K562 (cell line): ENCODE measurements around the gene SFTPB. TPM values are rescaled to one million over a fixed set of nuclear protein-coding genes. Genes with fewer than 3 reads are reported as not detected.

Source experiments
- ATAC-seq: fragments of 200-7000 bp; cut with Tn5 transposase; 3 replicates; pipeline ENCODE4 v1.9.1; 2020; ENCODE audit warnings: moderate library complexity
- BruUV-seq: library from RNA; stranded (reverse); fragments of 400-500 nt; replicated peaks from 2 replicates; lab custom pipeline; 2021; lab: Mats Ljungman, UMichigan
- CTCF ChIA-PET: fragments of 300-600 bp; formaldehyde crosslinking; extraction: SDS; loops from one replicate; lab custom pipeline; 2021; ENCODE audit warnings: low intra/inter-chr PET ratio; lab: Yijun Ruan, JAX
- POLR2A ChIA-PET: fragments of 300-600, 350-650 bp; sonication (Branson Sonifier 250); formaldehyde crosslinking; extraction: SDS; loops from one replicate; lab custom pipeline; 2021; ENCODE audit warnings: antibody characterized with exemption, inconsistent platforms; lab: Yijun Ruan, JAX
- DNase-seq, 4 experiments: peaks; one replicate each; pipeline versions ENCODE4 v3.0.0 to v3.0.0-alpha.2; 2011 to 2018; ENCODE audit warnings: low spot score in 3 of 4, mixed read lengths in 3 of 4; ENCODE audit errors: extremely low read depth in 1 of 4
- FAIRE-seq: peaks from 2 replicates; lab custom pipeline; 2011; peaks lifted over from hg19 to GRCh38; lab: Jason Lieb, UNC
- H2AFZ ChIP-seq: 2 replicates; pipeline ENCODE4 v1.6.0; 2011; ENCODE audit warnings: low read depth, low read length, control low read depth, inconsistent platforms
- H3K27ac ChIP-seq: fragments of 200-600 bp; 3 replicates; pipeline ENCODE4 v1.8.0; 2011; ENCODE audit warnings: low read depth, mild to moderate bottlenecking, control low read depth, inconsistent platforms, low read length, moderate library complexity, mixed read lengths; ENCODE audit errors: extremely low read depth
- H3K27me3 ChIP-seq, 2 experiments: fragments of 300-600 bp in 1 of 2; 2 replicates in 1 of 2; 3 replicates in 1 of 2; pipeline versions ENCODE4 v1.6.0 to v1.8.0; 2011; ENCODE audit warnings: inconsistent platforms in 2 of 2, low read length in 2 of 2, mild to moderate bottlenecking in 1 of 2, mixed read lengths in 1 of 2, moderate library complexity in 1 of 2; ENCODE audit not compliant: control insufficient read depth in 2 of 2, insufficient read depth in 2 of 2
- H3K36me3 ChIP-seq: fragments of 300-600 bp; 3 replicates; pipeline ENCODE4 v1.8.0; 2011; ENCODE audit warnings: mild to moderate bottlenecking, low read length, inconsistent platforms; ENCODE audit not compliant: control insufficient read depth, insufficient read depth
- H3K4me1 ChIP-seq, 2 experiments: fragments of 200-600 bp in 1 of 2; replicated peaks in 1 of 2; 2 replicates in 1 of 2; 3 replicates in 1 of 2; pipeline versions ENCODE4 v1.5.1 to v1.8.0; 2011; ENCODE audit warnings: inconsistent platforms in 2 of 2, low read length in 2 of 2, mild to moderate bottlenecking in 1 of 2, mixed read lengths in 1 of 2, moderate library complexity in 1 of 2; ENCODE audit not compliant: control insufficient read depth in 2 of 2, insufficient read depth in 2 of 2
- H3K4me2 ChIP-seq: 2 replicates; pipeline ENCODE4 v1.6.1; 2011; ENCODE audit warnings: low read length, control low read depth, inconsistent platforms, mixed read lengths; ENCODE audit not compliant: insufficient read depth
- H3K4me3 ChIP-seq: fragments of 200-600 bp; sonication (generic), shearing (Covaris generic); 2 replicates; pipeline ENCODE4 v1.5.1; 2016; ENCODE audit warnings: control low read depth, inconsistent platforms
- H3K79me2 ChIP-seq: fragments of 200-600 bp; 3 replicates; pipeline ENCODE4 v1.8.0; 2011; ENCODE audit warnings: low read length, inconsistent platforms; ENCODE audit not compliant: control insufficient read depth, insufficient read depth
- H3K9ac ChIP-seq, 2 experiments: 2 replicates each; pipeline versions ENCODE4 v1.6.0 to v1.6.1; 2011; ENCODE audit warnings: low read depth in 2 of 2, low read length in 2 of 2, control low read depth in 1 of 2, inconsistent platforms in 1 of 2, mild to moderate bottlenecking in 1 of 2, mixed read lengths in 1 of 2; ENCODE audit not compliant: insufficient read depth in 1 of 2
- H3K9me1 ChIP-seq: one replicate; pipeline ENCODE4 v1.6.0; 2011; ENCODE audit warnings: inconsistent platforms, mild to moderate bottlenecking, low read length, moderate library complexity; ENCODE audit not compliant: control insufficient read depth, insufficient read depth
- H3K9me3 ChIP-seq: replicated peaks from 2 replicates; pipeline ENCODE4 v1.5.1; 2011; ENCODE audit warnings: low read depth, low read length, inconsistent platforms; ENCODE audit not compliant: control insufficient read depth, insufficient read depth
- H4K20me1 ChIP-seq: replicated peaks from 2 replicates; pipeline ENCODE4 v1.6.1; 2011; ENCODE audit warnings: low read length, inconsistent platforms, mixed read lengths; ENCODE audit not compliant: control insufficient read depth, insufficient read depth
- CEBPB ChIP-seq: fragments of 450-650 bp; IDR thresholded peaks from 2 replicates; pipeline ENCODE4 v1.6.1; 2016; ENCODE audit warnings: missing genetic modification characterization, missing compliant biosample characterization
- CEBPG ChIP-seq, 3 experiments: fragments of 200-800 bp in 1 of 3; sonication (Bioruptor generic) in 1 of 3; sonication (generic) in 1 of 3; formaldehyde crosslinking in 1 of 3; IDR thresholded peaks in 2 of 3; conservative IDR thresholded peaks in 1 of 3; 2 replicates each; pipeline versions ENCODE4 v1.6.1 to v1.8.0; 2016 to 2022; ENCODE audit warnings: missing compliant biosample characterization in 2 of 3, missing genetic modification characterization in 2 of 3, mild to moderate bottlenecking in 1 of 3, missing genetic modification reagents in 1 of 3
- CXXC5 ChIP-seq: fragments of 250-450 bp; sonication (Bioruptor Pico); IDR thresholded peaks from 2 replicates; pipeline ENCODE4 v1.8.0; 2022; ENCODE audit warnings: inconsistent platforms, mild to moderate bottlenecking, moderate library complexity
- MTF1 ChIP-seq: fragments of 250-450 bp; sonication (Bioruptor Pico); IDR thresholded peaks from 2 replicates; pipeline ENCODE4 v1.9.0; 2021; ENCODE audit warnings: moderate library complexity, mild to moderate bottlenecking, inconsistent platforms, borderline replicate concordance
- WGBS: fragments of 100-300 bp; shearing (Covaris generic); methylation state at CpG from one replicate; pipeline ENCODE4 v1.1.6; 2016; ENCODE audit warnings: low coverage, mixed read lengths; ENCODE audit not compliant: insufficient coverage; ENCODE audit errors: missing lambda C conversion rate; 5-methylcytosine and 5-hydroxymethylcytosine counted together
- in situ Hi-C: fragments of 300-500 bp; cut with MboI; formaldehyde crosslinking; loops from 4 replicates; pipeline ENCODE4 v1.15.0; 2018; ENCODE audit warnings: inconsistent platforms, mixed read lengths
- intact Hi-C: fragments of 100-400 bp; cut with micrococcal nuclease; formaldehyde crosslinking; loops from 2 replicates; pipeline ENCODE4 v1.14.2; 2022
- polyA plus RNA-seq, 8 experiments: library from polyadenylated mRNA; depleted of rRNA in 4 of 8; stranded (reverse) in 5 of 8; unstranded in 3 of 8; fragments of >200 nt; fragmentation: Nextera tagmentation in 2 of 8; fragmentation: Illumina TruSeq in 1 of 8; extraction: Ambion mirVana in 2 of 8; extraction: Trizol in 1 of 8; gene quantifications; 2 replicates each; pipeline versions ENCODE4 v1.2.1 to v1.2.3, GENCODE V29; 2011 to 2014; ENCODE audit warnings: inconsistent platforms in 1 of 8, missing spikeins in 1 of 8
- total RNA-seq, 7 experiments: library from RNA; depleted of rRNA in 6 of 7; stranded (reverse); fragments of >200 nt in 6 of 7; fragmentation: Illumina TruSeq in 2 of 7; extraction: Trizol in 2 of 7; gene quantifications; 2 replicates each; pipeline versions ENCODE4 v1.2.1 to v1.2.3, GENCODE V29; 2011 to 2021; ENCODE audit warnings: low replicate concordance in 1 of 7
- TF ChIP-seq, protein P1 (sequence below): fragments of 450-650 bp; IDR thresholded peaks from 2 replicates; pipeline ENCODE4 v1.6.1; 2016; ENCODE audit warnings: missing biosample characterization, missing genetic modification characterization
- TF ChIP-seq, protein P2 (sequence below): IDR thresholded peaks from 2 replicates; pipeline ENCODE4 v1.6.1; 2016; ENCODE audit warnings: missing genetic modification characterization, missing compliant biosample characterization

Gene SFTPB
- total and polyA plus RNA-seq, 9 of the 15 experiments (the other 6 are each of a cell fraction or from before 2014, with no cell fraction given): 0.03 to 7.0 TPM; not detected in 7

DNA sequence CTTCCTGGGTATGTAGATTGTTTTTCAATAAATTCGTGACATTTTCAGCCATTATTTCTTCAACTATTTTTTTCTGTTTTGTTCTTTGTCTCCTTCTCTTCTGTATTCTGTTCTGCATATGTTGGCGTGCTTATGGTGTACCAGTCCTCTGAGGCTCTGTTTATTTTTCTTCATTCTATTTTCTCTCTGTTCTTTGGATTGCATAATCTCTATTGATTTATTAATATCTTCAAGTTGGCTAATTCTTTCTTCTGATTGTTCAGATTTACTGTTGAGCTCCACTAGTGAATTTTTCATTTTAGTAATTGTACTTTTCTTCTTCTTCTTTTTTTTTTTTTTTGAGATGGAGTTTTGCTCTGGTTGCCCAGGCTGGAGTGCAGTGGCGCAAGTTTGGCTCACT, 36.0 kb upstream of the SFTPB start:
- no peak overlapping the region for H3K9ac ChIP-seq
- DNase-seq (no peak), ATAC-seq (no peak), FAIRE-seq (no peak)
- H4K20me1 ChIP-seq: no peaks in the 10 kb centered on the region
- no peak overlapping the region for H2AFZ ChIP-seq
- peaks cover 0 to 17% of the 10 kb centered on the region in 2 experiments; a peak in 3 of 5 replicates for H3K4me1 ChIP-seq
- no peak overlapping the region for H3K4me2 ChIP-seq
- in situ Hi-C loops: no loop called here
- no TSS peak for BruUV-seq
- POLR2A ChIA-PET: no interaction called here
- H3K4me3 ChIP-seq: no peak overlapping the region
- no peaks in the 10 kb centered on the region for H3K36me3 ChIP-seq
- TF ChIP-seq CXXC5 (CRISPR knock-in tag): no peak
- TF ChIP-seq MTF1 (CRISPR knock-in tag): no peak
- no peak for TF ChIP-seq CEBPG (CRISPR knock-in tag; IDR thresholded peaks at IDR 0.05)
- TF ChIP-seq CEBPG (tag; conservative IDR thresholded peaks at IDR 0.05 in 1 of 2, IDR thresholded peaks at IDR 0.05 in 1 of 2): peak in 1 of 2 experiments; percentile 68; a peak in 2 of 4 replicates
- TF ChIP-seq CEBPB (tag): 0 out of 2 replicates have a peak, but pooled peaks have one; percentile 13
- no peaks in the 10 kb centered on the region for H3K79me2 ChIP-seq
- H3K27ac ChIP-seq: no peak overlapping the region
- peaks cover 0 to 9% of the 10 kb centered on the region in 2 experiments; a peak in 2 of 5 replicates for H3K27me3 ChIP-seq
- H3K9me1 ChIP-seq: no peaks in the 10 kb centered on the region
- CTCF ChIA-PET: no interaction called here
- WGBS: 11% methylated on average over 2 of the region's 3 CpGs
- intact Hi-C loops: no loop called here
- no peaks in the 10 kb centered on the region for H3K9me3 ChIP-seq

DNA sequence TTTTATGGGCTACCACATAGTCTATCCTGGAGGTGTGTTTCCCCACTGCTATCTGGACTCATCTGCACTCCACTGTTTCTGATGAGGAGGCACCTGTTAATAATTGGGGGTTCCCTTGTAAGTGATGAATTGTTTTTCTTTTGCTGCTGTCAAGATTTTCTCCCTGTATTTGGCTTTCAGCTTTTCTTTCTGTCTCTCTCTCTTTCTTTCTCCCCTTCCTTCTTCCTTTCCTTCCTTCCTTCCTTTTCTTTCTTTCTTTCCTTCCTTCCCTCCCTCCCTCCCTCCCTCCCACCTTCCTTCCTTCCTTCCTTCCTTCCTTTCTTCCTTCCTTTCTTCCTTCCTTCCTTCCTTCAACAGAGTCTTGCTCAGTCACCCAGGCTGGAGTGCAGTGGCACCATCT, 35.3 kb upstream of the SFTPB start:
- CTCF ChIA-PET: no interaction called here
- DNase-seq: no peak
- Histone ChIP-seq H3K27me3 (peaks cover 0 to 9% of the 10 kb centered on the region in 2 experiments; a peak in 1 of 5 replicates), H3K9me3 (no peaks in the 10 kb centered on the region), H3K4me3 (no peak overlapping the region), H3K9me1 (no peaks in the 10 kb centered on the region), H3K9ac (no peak overlapping the region), H3K79me2 (no peaks in the 10 kb centered on the region), H3K4me2 (no peak overlapping the region), H3K36me3 (no peaks in the 10 kb centered on the region), H3K27ac (no peak overlapping the region), H3K4me1 (peaks cover under 1 to 17% of the 10 kb centered on the region in 2 experiments; a peak in 3 of 5 replicates), H4K20me1 (no peaks in the 10 kb centered on the region), H2AFZ (no peak overlapping the region)
- intact Hi-C loops (no loop called here), in situ Hi-C loops (no loop called here)
- BruUV-seq: no TSS peak
- POLR2A ChIA-PET: no interaction called here
- FAIRE-seq: no peak
- TF ChIP-seq, protein P1, sequence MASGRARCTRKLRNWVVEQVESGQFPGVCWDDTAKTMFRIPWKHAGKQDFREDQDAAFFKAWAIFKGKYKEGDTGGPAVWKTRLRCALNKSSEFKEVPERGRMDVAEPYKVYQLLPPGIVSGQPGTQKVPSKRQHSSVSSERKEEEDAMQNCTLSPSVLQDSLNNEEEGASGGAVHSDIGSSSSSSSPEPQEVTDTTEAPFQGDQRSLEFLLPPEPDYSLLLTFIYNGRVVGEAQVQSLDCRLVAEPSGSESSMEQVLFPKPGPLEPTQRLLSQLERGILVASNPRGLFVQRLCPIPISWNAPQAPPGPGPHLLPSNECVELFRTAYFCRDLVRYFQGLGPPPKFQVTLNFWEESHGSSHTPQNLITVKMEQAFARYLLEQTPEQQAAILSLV (tag): no peak
- TF ChIP-seq, protein P2, sequence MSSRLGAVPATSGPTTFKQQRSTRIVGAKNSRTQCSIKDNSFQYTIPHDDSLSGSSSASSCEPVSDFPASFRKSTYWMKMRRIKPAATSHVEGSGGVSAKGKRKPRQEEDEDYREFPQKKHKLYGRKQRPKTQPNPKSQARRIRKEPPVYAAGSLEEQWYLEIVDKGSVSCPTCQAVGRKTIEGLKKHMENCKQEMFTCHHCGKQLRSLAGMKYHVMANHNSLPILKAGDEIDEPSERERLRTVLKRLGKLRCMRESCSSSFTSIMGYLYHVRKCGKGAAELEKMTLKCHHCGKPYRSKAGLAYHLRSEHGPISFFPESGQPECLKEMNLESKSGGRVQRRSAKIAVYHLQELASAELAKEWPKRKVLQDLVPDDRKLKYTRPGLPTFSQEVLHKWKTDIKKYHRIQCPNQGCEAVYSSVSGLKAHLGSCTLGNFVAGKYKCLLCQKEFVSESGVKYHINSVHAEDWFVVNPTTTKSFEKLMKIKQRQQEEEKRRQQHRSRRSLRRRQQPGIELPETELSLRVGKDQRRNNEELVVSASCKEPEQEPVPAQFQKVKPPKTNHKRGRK (tag): peak; percentile 70
- no peak for ATAC-seq
